B cell (primary cell): ENCODE measurements around the gene FOXO3. TPM values are rescaled to one million over a fixed set of nuclear protein-coding genes. Genes with fewer than 3 reads are reported as not detected.

Experiments used
- ATAC-seq: fragments of 200-7000 bp; cut with Tn5 transposase; one replicate; pipeline ENCODE4 v1.10.0; 2021; ENCODE audit warnings: low read depth, mild to moderate bottlenecking, moderate number of reproducible peaks, moderate library complexity
- CTCF ChIA-PET: fragments of 350-600 bp; sonication (Branson Sonifier 250); formaldehyde crosslinking; loops from one replicate; lab custom pipeline; 2021; ENCODE audit warnings: antibody characterized with exemption, inconsistent platforms; lab: Charles Lee
- POLR2A ChIA-PET: fragments of 350-600 bp; sonication (Branson Sonifier 250); formaldehyde crosslinking; loops from one replicate; lab custom pipeline; 2021; ENCODE audit warnings: antibody characterized with exemption; lab: Charles Lee
- DNase-seq: peaks from one replicate; pipeline ENCODE4 v3.0.0; 2013
- H2AFZ ChIP-seq: 2 replicates; pipeline ENCODE4 v1.6.1; 2012; ENCODE audit warnings: mild to moderate bottlenecking, low read depth, low read length; ENCODE audit not compliant: insufficient read depth, poor library complexity, severe bottlenecking
- H3K27ac ChIP-seq, 2 donors: 1 replicate in 1 of 2; 2 replicates in 1 of 2; pipeline ENCODE4 v1.5.1; 2012 to 2013; ENCODE audit warnings: low read length in 2 of 2, mild to moderate bottlenecking in 2 of 2, moderate library complexity in 1 of 2
- H3K27me3 ChIP-seq, 4 experiments: fragments of 200-600 bp in 1 of 4; sonication (generic) in 1 of 4; replicated peaks in 1 of 4; 1 replicate in 2 of 4; 2 replicates in 2 of 4; pipeline versions ENCODE4 v1.6.1 to v1.7.0; 2013 to 2016; ENCODE audit warnings: low read length in 3 of 4, mild to moderate bottlenecking in 2 of 4, mixed read lengths in 1 of 4, moderate library complexity in 1 of 4; ENCODE audit not compliant: insufficient read depth in 4 of 4, control insufficient read depth in 3 of 4; ENCODE audit errors: control extremely low read depth in 1 of 4
- H3K36me3 ChIP-seq, 2 experiments: replicated peaks in 1 of 2; 1 replicate in 1 of 2; 2 replicates in 1 of 2; pipeline versions ENCODE4 v1.6.1 to v1.7.1; 2013; ENCODE audit warnings: low read length in 1 of 2; ENCODE audit not compliant: insufficient read depth in 2 of 2, control insufficient read depth in 1 of 2; ENCODE audit errors: control extremely low read depth in 1 of 2, extremely low read depth in 1 of 2
- H3K4me1 ChIP-seq, 2 donors: fragments of 200-600 bp in 1 of 2; sonication (generic) in 1 of 2; 1 replicate in 1 of 2; 2 replicates in 1 of 2; pipeline versions ENCODE4 v1.5.1 to v1.6.1; 2013 to 2017; ENCODE audit warnings: low read length in 2 of 2; ENCODE audit not compliant: control insufficient read depth in 2 of 2, insufficient read depth in 2 of 2
- H3K4me2 ChIP-seq: replicated peaks from 2 replicates; pipeline ENCODE3; 2012; ENCODE audit warnings: mild to moderate bottlenecking, low read depth, low read length; ENCODE audit not compliant: poor library complexity, severe bottlenecking
- H3K4me3 ChIP-seq, 5 experiments: fragments of 200-600 bp in 1 of 5; sonication (generic) in 1 of 5; 1 replicate in 3 of 5; 2 replicates in 2 of 5; pipeline versions ENCODE4 v1.5.1 to v1.7.0; 2011 to 2016; ENCODE audit warnings: low read length in 4 of 5, mild to moderate bottlenecking in 4 of 5, low read depth in 2 of 5, control low read depth in 1 of 5, moderate library complexity in 1 of 5; ENCODE audit not compliant: insufficient read depth in 1 of 5; ENCODE audit errors: control extremely low read depth in 1 of 5, extremely low read depth in 1 of 5
- H3K79me2 ChIP-seq: fragments of 200-600 bp; sonication (generic); one replicate; pipeline ENCODE4 v1.6.0; 2016; ENCODE audit warnings: low read length; ENCODE audit not compliant: control insufficient read depth, insufficient read depth
- H3K9ac ChIP-seq: fragments of 200-600 bp; sonication (generic); 2 replicates; pipeline ENCODE4 v1.6.1; 2017; ENCODE audit warnings: mild to moderate bottlenecking, low read length, moderate library complexity
- H3K9me3 ChIP-seq, 3 donors: one replicate each; pipeline versions ENCODE4 v1.6.1 to v1.7.1; 2013; ENCODE audit warnings: low read length in 2 of 3; ENCODE audit not compliant: control insufficient read depth in 2 of 3, insufficient read depth in 1 of 3; ENCODE audit errors: control extremely low read depth in 1 of 3
- H4K20me1 ChIP-seq: 2 replicates; pipeline ENCODE4 v1.6.0; 2012; ENCODE audit warnings: mild to moderate bottlenecking, low read length; ENCODE audit not compliant: insufficient read depth, control insufficient read depth, poor library complexity, severe bottlenecking
- H3K27ac Mint-ChIP-seq: one replicate; pipeline ENCODE4 v1.8.0; 2021; ENCODE audit warnings: mixed read lengths
- H3K27me3 Mint-ChIP-seq: one replicate; pipeline ENCODE4 v1.8.0; 2021; ENCODE audit warnings: mixed read lengths
- H3K4me1 Mint-ChIP-seq: one replicate; pipeline ENCODE4 v1.8.0; 2021; ENCODE audit warnings: mixed read lengths
- H3K4me3 Mint-ChIP-seq: one replicate; pipeline ENCODE4 v1.8.0; 2021; ENCODE audit warnings: mixed read lengths
- H3K9me3 Mint-ChIP-seq: one replicate; pipeline ENCODE4 v1.8.0; 2022; ENCODE audit warnings: mixed read lengths; ENCODE audit not compliant: insufficient read depth
- EZH2 ChIP-seq: IDR thresholded peaks from 2 replicates; pipeline ENCODE4 v1.6.1; 2012; ENCODE audit warnings: borderline replicate concordance, low read depth, mild to moderate bottlenecking, moderate library complexity, low read length; ENCODE audit not compliant: insufficient read depth, poor library complexity, severe bottlenecking
- WGBS: methylation state at CpG from one replicate; pipeline ENCODE4 v1.1.5; 2013; ENCODE audit warnings: missing lambda C conversion rate; ENCODE audit not compliant: insufficient coverage; 5-methylcytosine and 5-hydroxymethylcytosine counted together
- intact Hi-C: fragments of 100-400 bp; cut with micrococcal nuclease; formaldehyde crosslinking; loops from one replicate; pipeline ENCODE4 v1.10.0; 2022
- polyA plus RNA-seq: library from polyadenylated mRNA; depleted of rRNA; stranded (reverse); fragments of >200 nt; gene quantifications from 2 replicates; pipeline ENCODE4 v1.2.3, GENCODE V29; 2012
- total RNA-seq, 2 donors: library from RNA; stranded (reverse); fragments of 120-200 nt in 1 of 2; gene quantifications; 1 replicate in 1 of 2; 2 replicates in 1 of 2; pipeline versions ENCODE4 v1.2.3 to v1.2.4, GENCODE V29; 2013 to 2022
- TF ChIP-seq, protein P1 (sequence below): fragments of 200-600 bp; IDR thresholded peaks from one replicate; pipeline ENCODE4 v1.8.0; 2022; ENCODE audit warnings: antibody characterized with exemption, mild to moderate bottlenecking

Gene FOXO3
- total and polyA plus RNA-seq, 2 donors (not counting 1 experiment from before 2014, with no cell fraction given): 6.0 to 16.9 TPM

DNA sequence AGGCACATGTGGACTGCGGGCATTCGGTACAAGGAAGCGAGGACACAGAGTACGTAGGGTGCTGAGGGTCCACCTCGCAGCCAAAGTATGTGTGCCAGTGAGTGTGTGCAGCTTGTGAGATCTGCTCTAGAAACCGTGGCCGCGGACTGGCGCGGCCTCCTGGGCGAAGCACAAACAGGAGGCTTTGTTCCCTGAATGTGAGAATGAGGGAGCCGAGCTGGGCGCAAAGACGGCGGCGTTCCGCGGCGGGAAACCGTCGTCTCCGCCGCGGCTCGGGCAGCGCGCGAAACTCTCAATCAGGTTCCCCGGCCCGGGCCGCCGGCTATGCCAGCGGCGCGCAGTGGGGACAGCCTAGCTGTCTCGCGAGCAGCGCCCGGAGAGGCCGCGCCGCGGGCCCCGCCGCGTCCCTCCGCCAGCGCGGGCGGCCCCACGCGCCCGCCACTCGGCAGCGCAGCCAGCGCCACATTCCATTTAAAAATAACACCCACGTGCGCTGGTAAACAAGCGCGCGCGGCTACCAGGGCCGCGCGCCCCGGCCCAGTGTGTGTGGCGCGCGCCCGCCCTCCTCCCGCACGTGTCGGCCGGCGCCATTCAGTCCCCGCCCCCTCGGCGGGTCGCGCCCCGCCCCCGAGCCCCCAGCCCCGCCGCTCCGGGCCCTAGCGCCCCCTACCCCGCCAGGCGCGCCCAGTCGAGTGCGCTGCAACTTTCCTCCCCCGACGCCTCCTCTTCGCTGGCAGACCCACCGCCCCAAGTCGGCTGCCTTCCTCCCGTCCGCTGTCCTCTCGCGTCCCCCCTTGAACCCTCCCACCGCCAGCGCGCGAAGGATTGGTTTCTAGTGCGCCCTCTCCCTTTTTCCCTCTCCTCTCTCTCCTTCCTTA lies 3.0 kb upstream of the FOXO3 start:
- no peaks in the 10 kb centered on the region for H3K36me3 ChIP-seq
- intact Hi-C loops: loop anchor here (1.0 to 5.0 kb wide), 7 partner anchors 9 to 733 kb away; partner anchors contain the start of genes ARMC2, CEP57L1 and SCML4
- peak overlapping the region; percentile 76 for H2AFZ ChIP-seq
- H4K20me1 ChIP-seq: peaks cover 13% of the 10 kb centered on the region
- ATAC-seq: peak; percentile 40
- no peaks in the 10 kb centered on the region for H3K79me2 ChIP-seq
- CTCF ChIA-PET: interaction anchor here (0.6 to 3.9 kb wide), 13 partner anchors 8 to 900 kb away, joined by 3 to 15 read pairs (median 5); partner anchors contain the start of genes ARMC2 and SESN1
- WGBS: 2% methylated on average over 82 of the region's 105 CpGs
- peak; percentile 92 for DNase-seq
- POLR2A ChIA-PET: interaction anchor here (0.5 to 2.9 kb wide), 6 partner anchors 34 to 897 kb away, joined by 3 to 17 read pairs (median 6); partner anchors contain the start of genes ARMC2, CEP57L1, MICAL1 and SESN1
- H3K4me1 Mint-ChIP-seq: peaks cover 15% of the 10 kb centered on the region
- H3K9me3 Mint-ChIP-seq: no peaks in the 10 kb centered on the region
- H3K27ac ChIP-seq: peak overlapping the region; percentile 100
- peaks cover 0 to 9% (median 0%) of the 10 kb centered on the region in 3 donors for H3K9me3 ChIP-seq
- H3K27me3 ChIP-seq: peaks cover 0 to 6% (median 0%) of the 10 kb centered on the region in 4 experiments
- peak overlapping the region; percentile 100 for H3K27ac Mint-ChIP-seq
- peaks cover 16 to 19% of the 10 kb centered on the region in 2 donors for H3K4me1 ChIP-seq
- H3K9ac ChIP-seq: peak overlapping the region; percentile 99
- H3K4me3 Mint-ChIP-seq: peak overlapping the region; percentile 100
- peak overlapping the region; percentile 65 to 96 (median 83) for H3K4me3 ChIP-seq
- TF ChIP-seq EZH2: no peak
- TF ChIP-seq, protein P1, sequence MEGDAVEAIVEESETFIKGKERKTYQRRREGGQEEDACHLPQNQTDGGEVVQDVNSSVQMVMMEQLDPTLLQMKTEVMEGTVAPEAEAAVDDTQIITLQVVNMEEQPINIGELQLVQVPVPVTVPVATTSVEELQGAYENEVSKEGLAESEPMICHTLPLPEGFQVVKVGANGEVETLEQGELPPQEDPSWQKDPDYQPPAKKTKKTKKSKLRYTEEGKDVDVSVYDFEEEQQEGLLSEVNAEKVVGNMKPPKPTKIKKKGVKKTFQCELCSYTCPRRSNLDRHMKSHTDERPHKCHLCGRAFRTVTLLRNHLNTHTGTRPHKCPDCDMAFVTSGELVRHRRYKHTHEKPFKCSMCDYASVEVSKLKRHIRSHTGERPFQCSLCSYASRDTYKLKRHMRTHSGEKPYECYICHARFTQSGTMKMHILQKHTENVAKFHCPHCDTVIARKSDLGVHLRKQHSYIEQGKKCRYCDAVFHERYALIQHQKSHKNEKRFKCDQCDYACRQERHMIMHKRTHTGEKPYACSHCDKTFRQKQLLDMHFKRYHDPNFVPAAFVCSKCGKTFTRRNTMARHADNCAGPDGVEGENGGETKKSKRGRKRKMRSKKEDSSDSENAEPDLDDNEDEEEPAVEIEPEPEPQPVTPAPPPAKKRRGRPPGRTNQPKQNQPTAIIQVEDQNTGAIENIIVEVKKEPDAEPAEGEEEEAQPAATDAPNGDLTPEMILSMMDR: peak; percentile 31
- peaks cover 5% of the 10 kb centered on the region for H3K27me3 Mint-ChIP-seq
- peak overlapping the region; percentile 99 for H3K4me2 ChIP-seq
